HepG2 (cell line): ENCODE measurements around the gene HYAL1. TPM values are rescaled to one million over a fixed set of nuclear protein-coding genes. Genes with fewer than 3 reads are reported as not detected.

Source experiments
- ATAC-seq: fragments of 200-7000 bp; cut with Tn5 transposase; 3 replicates; pipeline ENCODE4 v1.9.1; 2020; ENCODE audit warnings: mild to moderate bottlenecking, moderate library complexity
- BruUV-seq: library from RNA; stranded (reverse); fragments of 400-500 nt; replicated peaks from 2 replicates; lab custom pipeline; 2021; lab: Mats Ljungman, UMichigan
- CTCF ChIA-PET: fragments of 300-600 bp; formaldehyde crosslinking; extraction: SDS; loops from one replicate; lab custom pipeline; 2021; ENCODE audit warnings: low total read pairs, inconsistent platforms, low intra/inter-chr PET ratio; lab: Yijun Ruan, JAX
- POLR2A ChIA-PET: fragments of 350-600 bp; sonication (Branson Sonifier 250); formaldehyde crosslinking; loops from one replicate; lab custom pipeline; 2020; ENCODE audit warnings: antibody characterized with exemption, inconsistent platforms; lab: Yijun Ruan, JAX
- DNase-seq: peaks from one replicate; pipeline ENCODE4 v3.0.0-alpha.2; 2015; ENCODE audit warnings: low spot score
- FAIRE-seq: peaks from 3 replicates; lab custom pipeline; 2011; peaks lifted over from hg19 to GRCh38; lab: Jason Lieb, UNC
- H2AFZ ChIP-seq: one replicate; pipeline ENCODE4 v1.6.1; 2011; ENCODE audit warnings: low read length, inconsistent platforms
- H3K27ac ChIP-seq: fragments of 300-600 bp; 3 replicates; pipeline ENCODE4 v1.8.0; 2011; ENCODE audit warnings: mixed run types, mild to moderate bottlenecking, mixed read lengths, low read length, inconsistent platforms; ENCODE audit not compliant: insufficient read depth; ENCODE audit errors: extremely low read length
- H3K27me3 ChIP-seq, 2 experiments: fragments of 200-600 bp in 1 of 2; 2 replicates in 1 of 2; 3 replicates in 1 of 2; pipeline versions ENCODE4 v1.6.0 to v1.8.0; 2011; ENCODE audit warnings: low read length in 2 of 2, mild to moderate bottlenecking in 2 of 2, moderate library complexity in 2 of 2, inconsistent platforms in 1 of 2; ENCODE audit not compliant: insufficient read depth in 2 of 2, control insufficient read depth in 1 of 2
- H3K36me3 ChIP-seq, 2 experiments: fragments of 200-600 bp in 1 of 2; replicated peaks in 1 of 2; 2 replicates in 1 of 2; 3 replicates in 1 of 2; pipeline versions ENCODE4 v1.5.1 to v1.8.0; 2011; ENCODE audit warnings: low read length in 2 of 2, inconsistent platforms in 1 of 2; ENCODE audit not compliant: insufficient read depth in 2 of 2, control insufficient read depth in 1 of 2
- H3K4me1 ChIP-seq: 2 replicates; pipeline ENCODE4 v1.5.1; 2012; ENCODE audit warnings: low read length, inconsistent platforms; ENCODE audit not compliant: insufficient read depth
- H3K4me2 ChIP-seq: 2 replicates; pipeline ENCODE4 v1.6.0; 2011; ENCODE audit warnings: low read depth, low read length, inconsistent platforms
- H3K4me3 ChIP-seq, 3 experiments: fragments of 200-600 bp in 1 of 3; sonication (generic), shearing (Covaris generic) in 1 of 3; replicated peaks in 1 of 3; 2 replicates each; pipeline ENCODE4 v1.5.1; 2011 to 2016; ENCODE audit warnings: low read length in 3 of 3, inconsistent platforms in 2 of 3, low read depth in 2 of 3, mild to moderate bottlenecking in 2 of 3, control low read depth in 1 of 3, mixed read lengths in 1 of 3; ENCODE audit not compliant: insufficient read depth in 1 of 3
- H3K79me2 ChIP-seq: one replicate; pipeline ENCODE4 v1.6.1; 2011; ENCODE audit warnings: low read length, inconsistent platforms; ENCODE audit not compliant: insufficient read depth
- H3K9ac ChIP-seq: 2 replicates; pipeline ENCODE4 v1.6.0; 2011; ENCODE audit warnings: mild to moderate bottlenecking, low read depth, low read length, inconsistent platforms; ENCODE audit not compliant: insufficient read depth
- H3K9me3 ChIP-seq: 2 replicates; pipeline ENCODE4 v1.5.1; 2012; ENCODE audit warnings: mild to moderate bottlenecking, low read length
- H4K20me1 ChIP-seq: 2 replicates; pipeline ENCODE4 v1.6.0; 2011; ENCODE audit warnings: inconsistent platforms, mild to moderate bottlenecking, low read length, moderate library complexity; ENCODE audit not compliant: insufficient read depth
- GTF2F1 ChIP-seq: fragments of 150-350 bp; IDR thresholded peaks from 2 replicates; pipeline ENCODE4 v1.6.1; 2014; ENCODE audit warnings: low read length
- ISX ChIP-seq: sonication (generic); formaldehyde crosslinking; conservative IDR thresholded peaks from 2 replicates; pipeline ENCODE4 v1.5.0; 2020; ENCODE audit warnings: missing genetic modification reagents
- JUN ChIP-seq: sonication (generic); formaldehyde crosslinking; IDR thresholded peaks from 2 replicates; pipeline ENCODE4 v1.4.0; 2020; ENCODE audit warnings: mild to moderate bottlenecking, missing genetic modification reagents
- MIXL1 ChIP-seq: IDR thresholded peaks from 2 replicates; pipeline ENCODE4 v1.6.1; 2016
- NBN ChIP-seq: fragments of 450-650 bp; conservative IDR thresholded peaks from 2 replicates; pipeline ENCODE4 v1.6.1; 2017
- NFE2 ChIP-seq: sonication (generic); formaldehyde crosslinking; IDR thresholded peaks from 2 replicates; pipeline ENCODE4 v1.4.0; 2020; ENCODE audit warnings: missing genetic modification reagents
- RBFOX2 ChIP-seq: fragments of 200-400 bp; formaldehyde crosslinking; IDR thresholded peaks from 2 replicates; pipeline ENCODE4 v1.6.1; 2017; ENCODE audit warnings: low read depth, mild to moderate bottlenecking, low read length
- RXRB ChIP-seq: IDR thresholded peaks from 2 replicates; pipeline ENCODE4 v1.6.1; 2016; ENCODE audit warnings: borderline replicate concordance, missing genetic modification reagents, missing compliant biosample characterization
- ZKSCAN8 ChIP-seq: IDR thresholded peaks from 2 replicates; pipeline ENCODE4 v1.6.1; 2016; ENCODE audit warnings: borderline replicate concordance, missing genetic modification reagents, missing compliant biosample characterization
- ZNF121 ChIP-seq: sonication (generic); formaldehyde crosslinking; IDR thresholded peaks from 2 replicates; pipeline ENCODE4 v1.5.0; 2020; ENCODE audit warnings: mild to moderate bottlenecking, missing genetic modification reagents
- ZNF230 ChIP-seq: sonication (generic); formaldehyde crosslinking; IDR thresholded peaks from 2 replicates; pipeline ENCODE4 v1.4.0; 2020; ENCODE audit warnings: mild to moderate bottlenecking, missing genetic modification reagents
- ZNF451 ChIP-seq: sonication (generic); formaldehyde crosslinking; IDR thresholded peaks from 2 replicates; pipeline ENCODE4 v1.5.0; 2020; ENCODE audit warnings: mild to moderate bottlenecking, missing genetic modification reagents
- ZNF546 ChIP-seq: sonication (generic); formaldehyde crosslinking; conservative IDR thresholded peaks from 2 replicates; pipeline ENCODE4 v1.8.1; 2023; ENCODE audit warnings: mild to moderate bottlenecking, missing genetic modification reagents
- WGBS: methylation state at CpG from one replicate; pipeline ENCODE4 v1.1.6; 2017; ENCODE audit warnings: low lambda C conversion rate; 5-methylcytosine and 5-hydroxymethylcytosine counted together
- in situ Hi-C: cut with HindIII; loops from 2 replicates; pipeline ENCODE4 v1.10.0; 2017; ENCODE audit warnings: low pct_unique_long_range_greater_than_20kb; ENCODE audit not compliant: extremely low pct_ligation_motif_present
- intact Hi-C: fragments of 100-400 bp; cut with micrococcal nuclease; formaldehyde crosslinking; loops from one replicate; pipeline ENCODE4 v1.10.0; 2022; ENCODE audit not compliant: unreplicated experiment
- polyA plus RNA-seq, 8 experiments: library from polyadenylated mRNA; depleted of rRNA in 3 of 8; stranded (reverse) in 7 of 8; unstranded in 1 of 8; fragments of >200 nt; fragmentation: Illumina TruSeq in 4 of 8; extraction: Trizol in 4 of 8; gene quantifications; 2 replicates each; pipeline versions ENCODE4 v1.2.1 to v1.2.3, GENCODE V29; 2011 to 2016; ENCODE audit warnings: low read depth in 4 of 8, missing spikeins in 1 of 8, mixed read lengths in 1 of 8; ENCODE audit not compliant: insufficient read depth in 1 of 8
- total RNA-seq, 5 experiments: library from RNA; depleted of rRNA; stranded (reverse); fragments of >200 nt; fragmentation: Illumina TruSeq; extraction: Trizol; gene quantifications; 2 replicates each; pipeline ENCODE4 v1.2.3, GENCODE V29; 2016; ENCODE audit warnings: low read depth in 1 of 5
- TF ChIP-seq, protein P1 (sequence below): sonication (generic); formaldehyde crosslinking; IDR thresholded peaks from 2 replicates; pipeline ENCODE4 v1.4.0; 2020; ENCODE audit warnings: missing genetic modification reagents
- TF ChIP-seq, protein P2 (sequence below): sonication (generic); formaldehyde crosslinking; conservative IDR thresholded peaks from 2 replicates; pipeline ENCODE4 v1.8.1; 2023; ENCODE audit warnings: missing genetic modification reagents

HYAL1 gene
- total and polyA plus RNA-seq, 2 of the 13 experiments (the other 11 are each of a cell fraction or from before 2014, with no cell fraction given), result 76.5 to 193 TPM

DNA sequence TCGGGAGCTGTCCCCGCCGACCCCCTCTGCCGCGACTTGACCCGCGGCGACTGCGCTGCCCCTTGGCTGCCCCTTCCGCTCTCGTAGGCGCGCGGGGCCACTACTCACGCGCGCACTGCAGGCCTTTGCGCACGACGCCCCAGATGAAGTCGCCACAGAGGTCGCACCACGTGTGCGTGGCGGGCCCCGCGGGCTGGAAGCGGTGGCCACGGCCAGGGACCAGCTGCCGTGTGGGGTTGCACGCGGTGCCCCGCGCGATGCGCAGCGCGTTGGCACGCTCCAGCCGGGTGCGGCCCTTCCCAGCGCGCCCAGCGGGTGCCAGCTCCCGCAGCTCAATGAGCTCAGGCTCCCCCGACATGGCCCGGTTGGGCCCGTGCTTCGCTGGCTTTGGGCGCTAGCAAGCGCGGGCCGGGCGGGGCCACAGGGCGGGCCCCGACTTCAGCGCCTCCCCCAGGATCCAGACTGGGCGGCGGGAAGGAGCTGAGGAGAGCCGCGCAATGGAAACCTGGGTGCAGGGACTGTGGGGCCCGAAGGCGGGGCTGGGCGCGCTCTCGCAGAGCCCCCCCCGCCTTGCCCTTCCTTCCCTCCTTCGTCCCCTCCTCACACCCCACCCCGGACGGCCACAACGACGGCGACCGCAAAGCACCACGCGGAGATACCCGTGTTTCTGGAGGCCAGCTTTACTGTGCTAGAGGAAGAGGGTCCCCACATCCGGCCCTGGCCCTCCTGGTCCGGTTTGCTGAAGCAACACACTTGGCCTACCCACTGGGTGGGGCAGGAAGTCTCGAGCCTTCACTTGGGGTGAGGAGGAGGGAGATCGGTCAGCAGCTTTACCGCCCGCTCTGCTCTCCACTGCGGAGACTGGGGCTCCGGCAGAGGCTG lies 37.3 kb upstream of the HYAL1 start, which contains the start of gene RASSF1:
TSS of gene RASSF1 (minus strand) at position 389 of the 882 bp plus-strand sequence. CDS start at position 358, 31 bp downstream.
- POLR2A ChIA-PET, result no interaction called here
- ATAC-seq (no peak), FAIRE-seq (no peak), DNase-seq (no peak)
- intact Hi-C loops, result loop anchor here (10.0 kb wide), 1 partner anchor 204 kb away; no protein-coding TSS in a partner anchor
- peaks cover 1 to 2% of the 10 kb centered on the region in 2 experiments; a peak in 1 of 5 replicates for H3K27me3 ChIP-seq
- in situ Hi-C loops, result loop anchor here (10.0 kb wide), 1 partner anchor 204 kb away; no protein-coding TSS in a partner anchor
- BruUV-seq, result no TSS peak
- H3K4me1 ChIP-seq, result peaks cover 57% of the 10 kb centered on the region
- no peaks in the 10 kb centered on the region for H4K20me1 ChIP-seq
- H3K4me2 ChIP-seq, result no peak within 1 kb of the TSS
- TF ChIP-seq GTF2F1 (no peak), RBFOX2 (no peak), NBN (no peak), ZNF121 (CRISPR knock-in tag) (no peak), MIXL1 (CRISPR knock-in tag) (no peak), ZNF451 (CRISPR knock-in tag) (no peak), JUN (CRISPR knock-in tag) (no peak), NFE2 (CRISPR knock-in tag) (no peak), ZNF230 (CRISPR knock-in tag) (no peak), ISX (CRISPR knock-in tag) (no peak), ZNF546 (no peak), ZKSCAN8 (CRISPR knock-in tag) (no peak), RXRB (no peak)
- TF ChIP-seq, protein P1, sequence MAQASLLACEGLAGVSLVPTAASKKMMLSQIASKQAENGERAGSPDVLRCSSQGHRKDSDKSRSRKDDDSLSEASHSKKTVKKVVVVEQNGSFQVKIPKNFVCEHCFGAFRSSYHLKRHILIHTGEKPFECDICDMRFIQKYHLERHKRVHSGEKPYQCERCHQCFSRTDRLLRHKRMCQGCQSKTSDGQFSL, result no peak
- TF ChIP-seq, protein P2, sequence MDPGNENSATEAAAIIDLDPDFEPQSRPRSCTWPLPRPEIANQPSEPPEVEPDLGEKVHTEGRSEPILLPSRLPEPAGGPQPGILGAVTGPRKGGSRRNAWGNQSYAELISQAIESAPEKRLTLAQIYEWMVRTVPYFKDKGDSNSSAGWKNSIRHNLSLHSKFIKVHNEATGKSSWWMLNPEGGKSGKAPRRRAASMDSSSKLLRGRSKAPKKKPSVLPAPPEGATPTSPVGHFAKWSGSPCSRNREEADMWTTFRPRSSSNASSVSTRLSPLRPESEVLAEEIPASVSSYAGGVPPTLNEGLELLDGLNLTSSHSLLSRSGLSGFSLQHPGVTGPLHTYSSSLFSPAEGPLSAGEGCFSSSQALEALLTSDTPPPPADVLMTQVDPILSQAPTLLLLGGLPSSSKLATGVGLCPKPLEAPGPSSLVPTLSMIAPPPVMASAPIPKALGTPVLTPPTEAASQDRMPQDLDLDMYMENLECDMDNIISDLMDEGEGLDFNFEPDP (CRISPR knock-in tag), result no peak
- H3K27ac ChIP-seq, result no peak within 1 kb of the TSS
- no peak within 1 kb of the TSS for H3K4me3 ChIP-seq
- peaks cover 12% of the 10 kb centered on the region for H3K79me2 ChIP-seq
- H2AFZ ChIP-seq, result no peak within 1 kb of the TSS
- 93% methylated on average over 78 of the region's 85 CpGs for WGBS
- CTCF ChIA-PET, result no interaction called here
- no peak within 1 kb of the TSS for H3K9ac ChIP-seq
- no peaks in the 10 kb centered on the region for H3K9me3 ChIP-seq
- H3K36me3 ChIP-seq, result no peaks in the 10 kb centered on the region
